Nephron (organoid): ENCODE measurements around the gene FGF9.
A peak's percentile ranks its signal among the peaks of the same experiment; 100 is the strongest.

Experiments
- H3K27ac Mint-ChIP-seq, 3 experiments: 2 replicates each; pipeline ENCODE4 v1.8.0; 2020; ENCODE audit warnings: mixed read lengths in 3 of 3, mild to moderate bottlenecking in 2 of 3, moderate library complexity in 1 of 3
- H3K27me3 Mint-ChIP-seq: 2 replicates; pipeline ENCODE4 v1.8.0; 2021; ENCODE audit warnings: low read depth, mild to moderate bottlenecking, moderate library complexity, mixed read lengths
- H3K36me3 Mint-ChIP-seq: 2 replicates; pipeline ENCODE4 v1.8.0; 2020; ENCODE audit warnings: low read depth, mixed read lengths
- H3K4me1 Mint-ChIP-seq: 2 replicates; pipeline ENCODE4 v1.8.0; 2020; ENCODE audit warnings: mixed read lengths
- H3K4me3 Mint-ChIP-seq, 3 experiments: 2 replicates each; pipeline ENCODE4 v1.8.0; 2020; ENCODE audit warnings: mild to moderate bottlenecking in 3 of 3, mixed read lengths in 3 of 3, moderate library complexity in 2 of 3
- H3K9me3 Mint-ChIP-seq: 2 replicates; pipeline ENCODE4 v1.8.0; 2020; ENCODE audit warnings: mixed read lengths
- CTCF ChIP-seq, 3 experiments: fragments of 200-600 bp; sonication (generic); IDR thresholded peaks; one replicate each; pipeline ENCODE4 v1.5.0; 2021; ENCODE audit warnings: antibody characterized with exemption in 3 of 3; ENCODE audit not compliant: unreplicated experiment in 3 of 3

The FGF9 gene

DNA sequence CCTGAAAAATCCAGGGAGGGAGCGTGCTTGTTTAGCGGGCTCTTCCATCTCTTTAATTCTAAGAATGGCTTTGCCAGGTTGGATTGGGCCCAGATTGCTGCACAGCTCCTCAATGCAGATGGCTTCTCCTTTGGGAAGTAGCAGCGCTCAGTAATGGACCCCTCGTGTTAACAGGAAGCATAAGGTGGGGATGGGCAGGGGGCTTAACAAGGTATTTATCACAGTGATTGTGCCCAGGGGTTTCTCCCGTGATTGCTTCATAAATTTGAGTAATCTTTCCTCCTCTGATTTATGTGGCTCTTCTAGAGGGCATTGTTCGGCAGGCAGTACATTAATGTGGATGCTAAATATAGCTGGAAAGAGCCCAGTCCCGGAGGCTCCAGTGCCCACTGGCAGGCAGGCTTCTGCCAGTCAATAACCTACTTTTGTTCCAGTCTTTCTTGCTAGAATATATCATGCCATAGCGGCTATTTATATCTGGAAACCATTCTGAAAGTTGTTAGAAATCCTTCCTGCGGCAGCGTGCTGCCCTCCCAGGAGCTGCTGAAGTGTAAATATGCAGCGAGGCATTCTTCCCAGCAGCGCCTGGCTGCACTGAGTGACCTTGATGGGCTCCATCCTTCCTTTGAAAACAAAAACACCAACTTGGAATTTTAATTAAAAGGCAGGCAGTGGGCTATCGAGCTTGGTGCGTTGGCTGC lies 65.0 kb downstream of the FGF9 start:
- H3K4me1 Mint-ChIP-seq: peaks cover 36% of the 10 kb centered on the region
- H3K27me3 Mint-ChIP-seq: peaks cover 7% of the 10 kb centered on the region
- peaks cover 5% of the 10 kb centered on the region for H3K9me3 Mint-ChIP-seq
- H3K27ac Mint-ChIP-seq: peak overlapping the region; percentile 82 to 93 (median 90)
- H3K4me3 Mint-ChIP-seq: no peak overlapping the region
- H3K36me3 Mint-ChIP-seq: no peaks in the 10 kb centered on the region
- TF ChIP-seq CTCF (IDR thresholded peaks at IDR 0.05; ENCODE audit: unreplicated experiment in 3 of 3): no peak

GRCh38 chr13:21736926-21737325 lies 66.1 kb downstream of the FGF9 start:
- Mint-ChIP-seq H3K4me3 (no peak overlapping the region), H3K36me3 (no peaks in the 10 kb centered on the region), H3K9me3 (no peaks in the 10 kb centered on the region), H3K4me1 (peaks cover 36% of the 10 kb centered on the region), H3K27me3 (peaks cover 7% of the 10 kb centered on the region), H3K27ac (peak overlapping the region; percentile 82 to 93 (median 90))
- TF ChIP-seq CTCF (IDR thresholded peaks at IDR 0.05; ENCODE audit: unreplicated experiment in 3 of 3): no peak

GRCh38 chr13:21738630-21739029 lies 67.8 kb downstream of the FGF9 start:
- peak overlapping the region; percentile 1 to 81 (median 71) for H3K27ac Mint-ChIP-seq
- H3K36me3 Mint-ChIP-seq: no peaks in the 10 kb centered on the region
- peaks cover 7% of the 10 kb centered on the region for H3K27me3 Mint-ChIP-seq
- H3K4me3 Mint-ChIP-seq: peak overlapping the region in 1 of 3 experiments; percentile 14
- H3K4me1 Mint-ChIP-seq: peaks cover 36% of the 10 kb centered on the region
- no peak for TF ChIP-seq CTCF (IDR thresholded peaks at IDR 0.05; ENCODE audit: unreplicated experiment in 3 of 3)
- no peaks in the 10 kb centered on the region for H3K9me3 Mint-ChIP-seq

- Mint-ChIP-seq H3K36me3 (no peaks in the 10 kb centered on the region), H3K4me1 (peaks cover 36% of the 10 kb centered on the region), H3K9me3 (no peaks in the 10 kb centered on the region), H3K27me3 (peaks cover 7% of the 10 kb centered on the region), H3K27ac (no peak overlapping the region), H3K4me3 (no peak overlapping the region)
- TF ChIP-seq CTCF (IDR thresholded peaks at IDR 0.05; ENCODE audit: unreplicated experiment in 3 of 3): no peak
These were observed 68.9 kb downstream of the FGF9 start for GRCh38 chr13:21739771-21740170.

DNA sequence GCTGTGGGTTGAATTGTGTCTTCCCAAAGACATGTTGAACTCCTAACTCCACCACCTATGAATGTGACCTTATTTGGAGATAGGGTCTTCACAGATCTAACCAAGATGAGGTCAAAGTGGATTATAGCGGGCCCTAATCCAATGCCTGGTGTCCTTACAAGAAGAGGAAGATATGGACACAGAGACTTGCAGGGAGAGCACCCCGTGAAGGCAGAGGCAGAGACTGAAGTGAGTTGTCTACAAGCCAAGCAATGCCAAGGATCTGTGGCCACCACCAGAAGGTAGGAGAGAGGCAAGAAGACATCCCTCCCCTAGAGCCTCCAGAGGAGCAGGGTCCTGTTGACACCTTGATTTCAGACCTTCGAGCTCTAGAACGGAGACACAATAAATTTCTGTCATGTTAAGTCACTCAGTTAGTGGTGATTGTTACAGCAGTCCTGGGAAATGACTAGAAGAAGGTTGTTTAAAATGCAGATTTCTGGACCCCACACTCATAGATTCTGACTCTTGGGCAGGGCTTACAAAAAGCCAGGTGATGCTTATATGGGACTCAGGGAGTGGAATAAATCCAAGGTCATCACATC lies 70.6 kb downstream of the FGF9 start:
- no peaks in the 10 kb centered on the region for H3K36me3 Mint-ChIP-seq
- H3K4me3 Mint-ChIP-seq: no peak overlapping the region
- no peak overlapping the region for H3K27ac Mint-ChIP-seq
- peaks cover 4% of the 10 kb centered on the region for H3K27me3 Mint-ChIP-seq
- peaks cover 27% of the 10 kb centered on the region for H3K4me1 Mint-ChIP-seq
- TF ChIP-seq CTCF (IDR thresholded peaks at IDR 0.05; ENCODE audit: unreplicated experiment in 3 of 3): no peak
- no peaks in the 10 kb centered on the region for H3K9me3 Mint-ChIP-seq

GRCh38 chr13:21742096-21742495 lies 71.2 kb downstream of the FGF9 start:
- Mint-ChIP-seq H3K36me3 (no peaks in the 10 kb centered on the region), H3K27me3 (peaks cover 4% of the 10 kb centered on the region), H3K4me1 (peaks cover 24% of the 10 kb centered on the region), H3K4me3 (no peak overlapping the region), H3K9me3 (no peaks in the 10 kb centered on the region), H3K27ac (no peak overlapping the region)
- TF ChIP-seq CTCF (IDR thresholded peaks at IDR 0.05; ENCODE audit: unreplicated experiment in 3 of 3): no peak
